ENCODE measurements around the gene PRR29. TPM values are rescaled to one million over a fixed set of nuclear protein-coding genes. Genes with fewer than 3 reads are reported as not detected.
"Not testable (repeated sequence)": the region's sequence is repeated elsewhere in the genome, so short reads cannot be mapped to it uniquely, and the experiment has no call there.

The PRR29 gene
- total and polyA plus RNA-seq, 8 donors, result 0.08 to 0.92 (median 0.50) TPM; not detected in 5

DNA sequence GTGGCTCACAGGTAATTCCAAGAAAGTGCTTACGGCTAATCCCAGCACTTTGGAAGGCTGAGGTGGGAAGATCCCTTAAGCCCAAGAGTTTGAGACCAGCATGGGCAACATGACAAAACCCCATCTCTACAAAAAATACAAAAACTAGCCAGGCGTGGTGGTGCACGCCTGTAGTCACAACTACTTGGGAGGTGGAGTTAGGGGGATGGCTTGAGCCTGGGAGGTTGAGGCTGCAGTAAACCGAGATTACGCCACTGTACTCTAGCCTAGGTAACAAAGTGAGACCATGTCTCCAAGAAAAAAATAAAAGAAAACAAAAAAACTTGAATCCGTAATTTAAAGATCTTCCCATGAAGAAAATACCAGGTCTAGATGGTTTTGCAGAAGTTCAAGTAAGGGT, 17.3 kb downstream of the PRR29 start:
- peak overlapping the region in 1 of 5 donors; percentile 73 for H3K27ac ChIP-seq
- whole genome bisulfite sequencing, 5 donors, result 83 to 96% (median 93%) methylated on average over 6 of the region's 6 CpGs
- H3K4me1 ChIP-seq, result peaks cover 0 to 22% (median 10%) of the 10 kb centered on the region in 4 donors
- no peak for DNase-seq
- no peak for TF ChIP-seq EP300 (IDR thresholded peaks at IDR 0.05)
- TF ChIP-seq, protein P1, sequence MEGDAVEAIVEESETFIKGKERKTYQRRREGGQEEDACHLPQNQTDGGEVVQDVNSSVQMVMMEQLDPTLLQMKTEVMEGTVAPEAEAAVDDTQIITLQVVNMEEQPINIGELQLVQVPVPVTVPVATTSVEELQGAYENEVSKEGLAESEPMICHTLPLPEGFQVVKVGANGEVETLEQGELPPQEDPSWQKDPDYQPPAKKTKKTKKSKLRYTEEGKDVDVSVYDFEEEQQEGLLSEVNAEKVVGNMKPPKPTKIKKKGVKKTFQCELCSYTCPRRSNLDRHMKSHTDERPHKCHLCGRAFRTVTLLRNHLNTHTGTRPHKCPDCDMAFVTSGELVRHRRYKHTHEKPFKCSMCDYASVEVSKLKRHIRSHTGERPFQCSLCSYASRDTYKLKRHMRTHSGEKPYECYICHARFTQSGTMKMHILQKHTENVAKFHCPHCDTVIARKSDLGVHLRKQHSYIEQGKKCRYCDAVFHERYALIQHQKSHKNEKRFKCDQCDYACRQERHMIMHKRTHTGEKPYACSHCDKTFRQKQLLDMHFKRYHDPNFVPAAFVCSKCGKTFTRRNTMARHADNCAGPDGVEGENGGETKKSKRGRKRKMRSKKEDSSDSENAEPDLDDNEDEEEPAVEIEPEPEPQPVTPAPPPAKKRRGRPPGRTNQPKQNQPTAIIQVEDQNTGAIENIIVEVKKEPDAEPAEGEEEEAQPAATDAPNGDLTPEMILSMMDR (IDR thresholded peaks at IDR 0.05), result no peak
- TF ChIP-seq POLR2A (IDR thresholded peaks at IDR 0.05), result no peak
- no peak for TF ChIP-seq POLR2AphosphoS5 (IDR thresholded peaks at IDR 0.05)
- intact Hi-C loops (cut with DNase I; ENCODE audit: low total_unique reads), result no loop called here
- H3K36me3 ChIP-seq, result no peaks in the 10 kb centered on the region
- H3K9me3 ChIP-seq, result no peaks in the 10 kb centered on the region
- no peaks in the 10 kb centered on the region for H3K27me3 ChIP-seq
- H3K4me3 ChIP-seq, result no peak overlapping the region

DNA sequence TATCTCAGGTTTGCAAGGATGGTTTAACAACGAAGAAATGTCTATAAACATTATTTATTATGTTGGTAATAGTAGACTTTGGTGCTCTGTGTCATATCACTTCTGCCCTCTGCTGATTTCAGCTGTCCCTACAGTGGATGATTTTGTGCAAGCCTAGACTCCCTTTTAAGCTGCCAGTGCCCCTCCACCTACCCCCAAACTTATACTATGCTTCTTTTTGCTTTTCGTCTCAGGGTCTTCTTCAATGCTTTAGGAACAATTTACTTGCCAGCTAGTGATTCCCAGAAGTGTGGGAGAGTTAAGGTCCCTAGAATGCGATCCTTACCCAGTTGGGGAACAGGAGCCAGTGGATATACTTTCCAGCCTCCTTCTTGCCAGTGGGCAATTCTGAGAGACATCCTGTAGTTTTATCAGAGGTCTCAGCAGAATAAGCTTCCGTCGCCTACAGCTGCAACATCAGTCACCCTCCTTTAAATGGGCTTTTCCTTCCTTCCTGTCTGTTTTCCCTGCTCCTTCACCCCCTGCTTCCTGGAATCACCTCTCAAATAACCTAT, 18.2 kb downstream of the PRR29 start:
- H3K27ac ChIP-seq, result peak overlapping the region in 4 of 5 donors; percentile 3 to 73 (median 30)
- H3K27me3 ChIP-seq, result no peaks in the 10 kb centered on the region
- intact Hi-C loops (cut with DNase I; ENCODE audit: low total_unique reads), result no loop called here
- no peak overlapping the region for H3K4me3 ChIP-seq
- no peaks in the 10 kb centered on the region for H3K36me3 ChIP-seq
- H3K9me3 ChIP-seq, result no peaks in the 10 kb centered on the region
- no peak for TF ChIP-seq EP300 (IDR thresholded peaks at IDR 0.05)
- no peak for TF ChIP-seq POLR2A (IDR thresholded peaks at IDR 0.05)
- TF ChIP-seq, protein P1 (IDR thresholded peaks at IDR 0.05), result no peak
- no peak for TF ChIP-seq POLR2AphosphoS5 (IDR thresholded peaks at IDR 0.05)
- peaks cover 0 to 22% (median 11%) of the 10 kb centered on the region in 4 donors for H3K4me1 ChIP-seq
- DNase-seq, result peak in 1 of 2 donors; percentile 25
- 46 to 68% (median 66%) methylated on average over 5 of the region's 5 CpGs for WGBS, 5 donors

DNA sequence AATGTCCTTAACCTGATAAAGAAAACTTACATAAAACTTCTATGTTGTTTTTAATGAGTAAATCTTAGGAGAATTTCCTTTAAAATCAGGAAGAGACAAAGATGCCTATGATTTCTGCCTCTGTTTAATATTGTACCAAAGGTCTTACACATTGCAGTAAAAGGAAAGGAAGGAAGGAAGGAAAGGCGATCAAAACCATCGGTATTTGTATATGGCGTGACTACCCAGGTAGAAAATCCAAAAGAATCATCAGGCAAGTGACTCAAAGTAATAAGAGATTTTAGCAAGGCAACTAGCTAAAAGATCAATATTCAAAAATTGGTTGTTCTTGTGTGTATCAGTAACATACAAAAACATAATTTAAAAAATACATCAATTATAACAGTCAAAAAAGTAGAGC, 18.8 kb downstream of the PRR29 start:
- peak overlapping the region in 3 of 5 donors; percentile 3 to 73 (median 35) for H3K27ac ChIP-seq
- H3K36me3 ChIP-seq, result no peaks in the 10 kb centered on the region
- H3K27me3 ChIP-seq, result no peaks in the 10 kb centered on the region
- no peak overlapping the region for H3K4me3 ChIP-seq
- intact Hi-C loops (cut with DNase I; ENCODE audit: low total_unique reads), result no loop called here
- no peaks in the 10 kb centered on the region for H3K9me3 ChIP-seq
- WGBS, 5 donors, result 62 to 81% (median 78%) methylated on average over 3 of the region's 3 CpGs
- no peak for DNase-seq
- TF ChIP-seq EP300 (IDR thresholded peaks at IDR 0.05) (no peak), POLR2AphosphoS5 (IDR thresholded peaks at IDR 0.05) (no peak), POLR2A (IDR thresholded peaks at IDR 0.05) (no peak)
- TF ChIP-seq, protein P1 (IDR thresholded peaks at IDR 0.05), result no peak
- H3K4me1 ChIP-seq, result peaks cover 0 to 22% (median 11%) of the 10 kb centered on the region in 4 donors

DNA sequence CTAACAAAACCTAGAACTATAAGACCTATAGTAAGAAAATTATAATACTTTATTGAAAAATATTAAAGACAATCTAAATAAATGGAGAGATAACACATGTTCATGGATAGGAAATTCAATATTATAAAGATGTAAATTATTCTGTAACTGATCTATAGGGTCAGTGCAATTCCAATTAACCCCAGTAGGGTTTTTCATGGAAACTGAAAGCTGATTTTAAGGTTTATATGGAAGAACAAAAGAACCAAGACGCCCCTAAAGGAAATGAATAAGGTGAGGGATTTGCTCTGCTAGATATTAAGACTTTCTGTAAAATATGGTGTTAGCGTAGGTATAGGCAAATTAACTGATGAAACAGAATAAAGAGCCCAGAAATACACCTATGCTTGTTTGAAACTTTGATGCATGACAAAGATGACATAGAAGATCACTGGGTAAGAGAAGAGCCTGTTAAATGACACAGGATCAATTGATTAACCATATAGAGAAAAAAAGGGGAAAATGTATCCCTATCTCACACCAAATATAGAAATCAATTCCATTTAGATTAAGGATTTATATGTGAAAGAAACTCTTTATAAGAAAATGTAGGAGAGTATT, 19.3 kb downstream of the PRR29 start:
- WGBS, 5 donors, result 71 to 87% (median 75%) methylated on average over 2 of the region's 2 CpGs
- TF ChIP-seq EP300 (IDR thresholded peaks at IDR 0.05), result no peak
- TF ChIP-seq, protein P1 (IDR thresholded peaks at IDR 0.05), result peak in 2 of 7 experiments; percentile 11 to 45
- Histone ChIP-seq H3K9me3 (no peaks in the 10 kb centered on the region), H3K36me3 (no peaks in the 10 kb centered on the region), H3K27ac (peak overlapping the region in 1 of 5 donors; percentile 86), H3K4me1 (peaks cover 0 to 22% (median 11%) of the 10 kb centered on the region in 4 donors), H3K4me3 (no peak overlapping the region), H3K27me3 (no peaks in the 10 kb centered on the region)
- intact Hi-C loops (cut with DNase I; ENCODE audit: low total_unique reads), result no loop called here
- DNase-seq, result no peak

DNA sequence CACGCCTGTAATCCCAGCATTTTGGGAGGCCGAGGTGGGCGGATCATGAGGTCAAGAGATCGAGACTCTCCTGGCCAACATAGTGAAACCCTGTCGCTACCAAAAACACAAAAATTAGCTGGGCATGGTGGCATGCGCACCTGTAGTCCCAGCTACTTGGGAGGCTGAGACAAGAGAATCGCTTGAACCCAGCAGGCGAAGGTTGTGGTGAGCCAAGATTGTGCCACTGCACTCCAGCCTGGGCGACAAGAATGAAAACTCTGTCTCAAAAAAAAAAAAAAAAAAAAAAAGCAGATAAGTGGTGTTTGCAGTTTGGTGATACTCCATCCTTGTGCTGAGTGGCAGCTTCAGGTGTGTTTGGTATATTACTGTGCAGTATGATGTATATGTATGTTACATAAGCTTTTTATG, 21.4 kb downstream of the PRR29 start:
- WGBS, 5 donors, result 51 to 70% (median 56%) methylated on average over 9 of the region's 9 CpGs
- H3K36me3 ChIP-seq; H3K27me3 ChIP-seq; DNase-seq; intact Hi-C loops (cut with DNase I; ENCODE audit: low total_unique reads); H3K9me3 ChIP-seq: not testable (repeated sequence)
- Histone ChIP-seq H3K27ac (peak overlapping the region; percentile 33 to 86 (median 82)), H3K4me3 (peak overlapping the region in 3 of 4 donors; percentile 40 to 47 (median 47)), H3K4me1 (peaks cover 5 to 27% (median 15%) of the 10 kb centered on the region in 4 donors)

Data from stomach (tissue), 9 donors.